ENCODE data around the gene IL17C. TPM values are rescaled to one million over a fixed set of nuclear protein-coding genes. Genes with fewer than 3 reads are reported as not detected.
A peak's percentile ranks its signal among the peaks of the same experiment; 100 is the strongest.

Gene IL17C
- total and polyA plus RNA-seq, 2 of the 8 experiments (the other 6 are each of a cell fraction or from before 2014, with no cell fraction given): 1.1 to 1.9 TPM

DNA sequence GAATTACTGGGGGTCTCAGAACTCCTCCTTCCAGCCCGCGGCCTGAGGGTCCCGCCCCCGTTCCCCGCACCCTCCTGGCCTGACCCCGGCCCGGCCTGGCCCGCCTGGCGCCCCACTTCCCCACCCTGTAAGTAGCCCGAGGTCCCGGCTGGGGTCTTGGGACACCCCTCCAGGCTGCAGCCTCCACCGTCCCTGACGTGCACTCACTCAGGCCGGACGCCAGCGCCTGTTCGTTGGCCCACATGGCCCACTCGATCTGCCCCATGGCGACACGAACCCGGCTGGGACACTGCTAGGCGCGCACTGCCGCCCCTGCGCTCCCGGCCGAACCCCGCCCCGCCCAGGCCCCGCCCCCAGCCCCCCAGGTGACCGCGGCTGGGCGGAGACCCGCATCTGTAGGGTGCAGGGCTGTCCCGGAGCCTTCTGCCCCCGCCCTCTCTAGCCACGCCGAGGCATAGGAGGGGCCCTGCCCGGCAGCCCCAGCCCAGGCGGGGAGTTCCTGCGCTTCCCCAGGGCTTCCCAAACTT lies 12.4 kb downstream of the IL17C start, which contains the start of gene CYBA (continued):
- TF ChIP-seq, protein P1, sequence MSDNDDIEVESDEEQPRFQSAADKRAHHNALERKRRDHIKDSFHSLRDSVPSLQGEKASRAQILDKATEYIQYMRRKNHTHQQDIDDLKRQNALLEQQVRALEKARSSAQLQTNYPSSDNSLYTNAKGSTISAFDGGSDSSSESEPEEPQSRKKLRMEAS (IDR thresholded peaks at IDR 0.05): peak; percentile 63
- TF ChIP-seq, protein P2, sequence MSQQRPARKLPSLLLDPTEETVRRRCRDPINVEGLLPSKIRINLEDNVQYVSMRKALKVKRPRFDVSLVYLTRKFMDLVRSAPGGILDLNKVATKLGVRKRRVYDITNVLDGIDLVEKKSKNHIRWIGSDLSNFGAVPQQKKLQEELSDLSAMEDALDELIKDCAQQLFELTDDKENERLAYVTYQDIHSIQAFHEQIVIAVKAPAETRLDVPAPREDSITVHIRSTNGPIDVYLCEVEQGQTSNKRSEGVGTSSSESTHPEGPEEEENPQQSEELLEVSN (IDR thresholded peaks at IDR 0.05): no peak; the same call in 1 of the 2 replicates
- peak; percentile 47; the same call in 1 of the 2 replicates for TF ChIP-seq TBP (IDR thresholded peaks at IDR 0.05; ENCODE audit: low read depth, low read length)

Data from H1 (cell line).